ENCODE measurements around the gene EFCAB12. TPM values are rescaled to one million over a fixed set of nuclear protein-coding genes. Genes with fewer than 3 reads are reported as not detected.

The EFCAB12 gene
- total and polyA plus RNA-seq, 2 of the 8 experiments (the other 6 are each of a cell fraction or from before 2014, with no cell fraction given), result 0.60 to 0.99 TPM

GRCh38 chr3:129398803-129399144 lies 29.7 kb downstream of the EFCAB12 start:
- Histone ChIP-seq H3K4me1 (replicated peaks in 1 of 4; ENCODE audit: control insufficient read depth in 3 of 4, insufficient read depth in 4 of 4, low read length in 3 of 4) (peaks cover 0 to 4% (median 0%) of the 10 kb centered on the region in 4 experiments; a peak in 3 of 7 replicates), H2BK5ac (ENCODE audit: low read depth, low read length) (peak overlapping the region; percentile 61), H3K79me1 (ENCODE audit: low read depth, low read length) (peaks cover 4% of the 10 kb centered on the region), H3K4ac (replicated peaks; ENCODE audit: insufficient read length, low read depth, low read length) (no peak overlapping the region), H4K20me1 (replicated peaks in 1 of 2; ENCODE audit: control insufficient read depth in 1 of 2, insufficient read depth in 2 of 2, low read length in 2 of 2) (peaks cover 4 to 16% of the 10 kb centered on the region in 2 experiments), H2BK15ac (ENCODE audit: low read length) (no peak overlapping the region), H3K4me3 (ENCODE audit: extremely low read depth in 1 of 4, insufficient read depth in 2 of 4, low read depth in 3 of 4, low read length in 4 of 4) (peak overlapping the region; percentile 61 to 89 (median 83)), H2BK120ac (replicated peaks; ENCODE audit: low read depth, low read length) (no peak overlapping the region), H3K23ac (ENCODE audit: insufficient read length) (no peak overlapping the region), H2BK20ac (ENCODE audit: low read length) (no peak overlapping the region), H3K9me3 (ENCODE audit: insufficient read depth in 2 of 2, low read depth in 1 of 2, low read length in 1 of 2) (no peaks in the 10 kb centered on the region), H3K56ac (replicated peaks; ENCODE audit: insufficient read length, low read depth, low read length) (no peak overlapping the region), H4K91ac (replicated peaks; ENCODE audit: insufficient read length, low read length) (no peak overlapping the region), H3K4me2 (ENCODE audit: insufficient read depth in 1 of 2, low read depth in 2 of 2, low read length in 2 of 2) (peak overlapping the region; percentile 61 to 86), H3K9ac (replicated peaks in 1 of 4; ENCODE audit: extremely low read depth in 1 of 4, low read depth in 3 of 4, low read length in 3 of 4) (peak overlapping the region in 3 of 4 experiments; percentile 79 to 82 (median 80); a peak in 6 of 7 replicates), H2AFZ (ENCODE audit: low read length) (no peak overlapping the region), H3K23me2 (ENCODE audit: low read depth, low read length) (peaks cover 5% of the 10 kb centered on the region; the same call in 1 of the 2 replicates), H4K5ac (ENCODE audit: insufficient read length, low read depth, low read length) (no peak overlapping the region), H3K14ac (ENCODE audit: insufficient read length) (no peak overlapping the region), H2AK5ac (ENCODE audit: low read depth, low read length) (0 out of 2 replicates have a peak overlapping the region, but pooled peaks have one; percentile 75), H3K27ac (ENCODE audit: low read depth, low read length) (peak overlapping the region; percentile 72), H2BK12ac (ENCODE audit: low read depth, low read length) (no peak overlapping the region), H3K36me3 (ENCODE audit: control insufficient read depth in 2 of 4, insufficient read depth in 4 of 4, low read length in 3 of 4) (peaks cover 0 to 8% (median 0%) of the 10 kb centered on the region in 4 experiments; a peak in 2 of 8 replicates), H3K79me2 (ENCODE audit: control insufficient read depth in 1 of 2, insufficient read depth in 2 of 2, low read length in 2 of 2) (peaks cover 17 to 48% of the 10 kb centered on the region in 2 experiments), H3K18ac (ENCODE audit: extremely low read depth, low read length) (no peak overlapping the region), H3K27me3 (replicated peaks in 1 of 4; ENCODE audit: control insufficient read depth in 3 of 4, extremely low read depth in 1 of 4, insufficient read depth in 3 of 4, low read length in 3 of 4) (no peaks in the 10 kb centered on the region; a peak in 1 of 7 replicates), H4K8ac (ENCODE audit: extremely low read depth, insufficient read depth, low read length) (peak overlapping the region; percentile 82; the same call in 1 of the 2 replicates)
- WGBS, 2 experiments (ENCODE audit: extremely low coverage in 1 of 2, insufficient coverage in 1 of 2, insufficient read length in 1 of 2, insufficient replicate concordance in 2 of 2, low coverage in 1 of 2, low lambda C conversion rate in 2 of 2, missing lambda C conversion rate in 1 of 2), result 8% methylated on average over 18 of the region's 18 CpGs; no CpG with 5 or more reads in 1 of the 2 experiments
- DNase-seq (ENCODE audit: low read depth in 1 of 2, low spot score in 2 of 2) (no peak), FAIRE-seq (no peak)
- POLR2A ChIA-PET (ENCODE audit: partially characterized antibody), result interaction anchor here (0.7 to 1.7 kb wide), 2 partner anchors 26 to 169 kb away, joined by 4 read pairs; no protein-coding TSS in a partner anchor
- TF ChIP-seq EZH2 (IDR thresholded peaks at IDR 0.05; ENCODE audit: low read depth, low read length, severe bottlenecking) (no peak), PHF8 (conservative IDR thresholded peaks at IDR 0.05; ENCODE audit: low read depth, low read length) (no peak), KDM5A (IDR thresholded peaks at IDR 0.05; ENCODE audit: low read length) (no peak), CEBPB (IDR thresholded peaks at IDR 0.05; ENCODE audit: low read depth, low read length) (no peak), SP4 (IDR thresholded peaks at IDR 0.05; ENCODE audit: low read length) (no peak), TAF1 (IDR thresholded peaks at IDR 0.05; ENCODE audit: low read depth, low read length) (no peak; the same call in 1 of the 2 replicates)
- CTCF ChIA-PET (ENCODE audit: partially characterized antibody), result interaction anchor here (1.1 to 9.2 kb wide), 6 partner anchors 10 to 40 kb away, joined by 3 to 58 read pairs (median 4); no protein-coding TSS in a partner anchor

Data from H1 (cell line).